K562 (cell line): ENCODE data around the gene NQO2. TPM values are rescaled to one million over a fixed set of nuclear protein-coding genes. Genes with fewer than 3 reads are reported as not detected.
A peak's percentile ranks its signal among the peaks of the same experiment; 100 is the strongest.

Source experiments
- EP300 ChIP-seq: IDR thresholded peaks from 2 replicates; pipeline ENCODE4 v1.6.1; 2012; ENCODE audit warnings: low read length, improper control_type of control experiment
- IFI16 ChIP-seq: fragments of 250-450 bp; sonication (Bioruptor Pico); IDR thresholded peaks from 2 replicates; pipeline ENCODE4 v2.1.2; 2022; ENCODE audit warnings: mild to moderate bottlenecking, inconsistent platforms
- MCM7 ChIP-seq, 2 experiments: fragments of 450-650 bp; IDR thresholded peaks; 2 replicates each; pipeline ENCODE4 v1.6.1; 2016 to 2018
- NR4A1 ChIP-seq, 2 experiments: fragments of 250-450 bp in 1 of 2; fragments of 450-650 bp in 1 of 2; sonication (Bioruptor Pico) in 1 of 2; IDR thresholded peaks; 2 replicates each; pipeline versions ENCODE4 v1.4.0 to v1.6.1; 2016 to 2020; ENCODE audit warnings: mild to moderate bottlenecking in 2 of 2, missing compliant biosample characterization in 1 of 2, missing genetic modification characterization in 1 of 2, moderate library complexity in 1 of 2
- SETDB1 ChIP-seq: IDR thresholded peaks from one replicate; pipeline ENCODE4 v1.6.1; 2012; ENCODE audit warnings: low read length, control low read depth, inconsistent platforms
- SRSF1 ChIP-seq: fragments of 200-400 bp; formaldehyde crosslinking; IDR thresholded peaks from 2 replicates; pipeline ENCODE4 v1.6.1; 2017; ENCODE audit warnings: mild to moderate bottlenecking, low read depth, low read length, moderate library complexity
- SRSF7 ChIP-seq: fragments of 200-400 bp; formaldehyde crosslinking; optimal IDR thresholded peaks from 2 replicates; pipeline ENCODE3; 2017; ENCODE audit warnings: mild to moderate bottlenecking, low read depth, low read length
- STAT5A ChIP-seq: IDR thresholded peaks from 2 replicates; pipeline ENCODE4 v1.6.1; 2012; ENCODE audit warnings: low read length, inconsistent platforms, borderline replicate concordance
- ZBTB9 ChIP-seq: fragments of 450-650 bp; formaldehyde crosslinking; IDR thresholded peaks from 2 replicates; pipeline ENCODE4 v1.4.0; 2020; ENCODE audit warnings: mild to moderate bottlenecking, moderate library complexity
- ZFP91 ChIP-seq: sonication (generic); formaldehyde crosslinking; IDR thresholded peaks from 2 replicates; pipeline ENCODE4 v1.8.0; 2022; ENCODE audit warnings: mild to moderate bottlenecking, missing genetic modification reagents
- ZKSCAN3 ChIP-seq: fragments of 250-450 bp; sonication (Bioruptor Pico); IDR thresholded peaks from 2 replicates; pipeline ENCODE4 v1.4.0; 2020
- ZNF347 ChIP-seq: fragments of 450-650 bp; formaldehyde crosslinking; IDR thresholded peaks from 2 replicates; pipeline ENCODE4 v1.4.0; 2020; ENCODE audit warnings: low read depth, mild to moderate bottlenecking, moderate library complexity
- ZNF449 ChIP-seq: fragments of 250-450 bp; sonication (Bioruptor Pico); IDR thresholded peaks from 2 replicates; pipeline ENCODE4 v1.8.0; 2022; ENCODE audit warnings: moderate library complexity, mild to moderate bottlenecking, inconsistent platforms
- ZNF76 ChIP-seq: fragments of 250-450 bp; sonication (Bioruptor Pico); IDR thresholded peaks from 2 replicates; pipeline ENCODE4 v1.4.0; 2020; ENCODE audit warnings: mild to moderate bottlenecking, moderate library complexity, borderline replicate concordance
- polyA plus RNA-seq, 8 experiments: library from polyadenylated mRNA; depleted of rRNA in 4 of 8; stranded (reverse) in 5 of 8; unstranded in 3 of 8; fragments of >200 nt; fragmentation: Nextera tagmentation in 2 of 8; fragmentation: Illumina TruSeq in 1 of 8; extraction: Ambion mirVana in 2 of 8; extraction: Trizol in 1 of 8; gene quantifications; 2 replicates each; pipeline versions ENCODE4 v1.2.1 to v1.2.3, GENCODE V29; 2011 to 2014; ENCODE audit warnings: inconsistent platforms in 1 of 8, missing spikeins in 1 of 8
- total RNA-seq, 7 experiments: library from RNA; depleted of rRNA in 6 of 7; stranded (reverse); fragments of >200 nt in 6 of 7; fragmentation: Illumina TruSeq in 2 of 7; extraction: Trizol in 2 of 7; gene quantifications; 2 replicates each; pipeline versions ENCODE4 v1.2.1 to v1.2.3, GENCODE V29; 2011 to 2021; ENCODE audit warnings: low replicate concordance in 1 of 7
- TF ChIP-seq, protein P1 (sequence below): fragments of 450-650 bp; formaldehyde crosslinking; IDR thresholded peaks from 2 replicates; pipeline ENCODE4 v1.4.0; 2020; ENCODE audit warnings: mild to moderate bottlenecking, moderate library complexity
- TF ChIP-seq, protein P2 (sequence below): sonication (generic); formaldehyde crosslinking; IDR thresholded peaks from 2 replicates; pipeline ENCODE4 v1.8.0; 2023; ENCODE audit warnings: mild to moderate bottlenecking, missing genetic modification reagents
- TF ChIP-seq, protein P3 (sequence below): IDR thresholded peaks from 2 replicates; pipeline ENCODE4 v1.6.1; 2011; ENCODE audit not compliant: insufficient read length; ENCODE audit errors: extremely low read depth

The NQO2 gene
- total and polyA plus RNA-seq, 9 of the 15 experiments (the other 6 are each of a cell fraction or from before 2014, with no cell fraction given) = 54.6 to 214 (median 116) TPM

DNA sequence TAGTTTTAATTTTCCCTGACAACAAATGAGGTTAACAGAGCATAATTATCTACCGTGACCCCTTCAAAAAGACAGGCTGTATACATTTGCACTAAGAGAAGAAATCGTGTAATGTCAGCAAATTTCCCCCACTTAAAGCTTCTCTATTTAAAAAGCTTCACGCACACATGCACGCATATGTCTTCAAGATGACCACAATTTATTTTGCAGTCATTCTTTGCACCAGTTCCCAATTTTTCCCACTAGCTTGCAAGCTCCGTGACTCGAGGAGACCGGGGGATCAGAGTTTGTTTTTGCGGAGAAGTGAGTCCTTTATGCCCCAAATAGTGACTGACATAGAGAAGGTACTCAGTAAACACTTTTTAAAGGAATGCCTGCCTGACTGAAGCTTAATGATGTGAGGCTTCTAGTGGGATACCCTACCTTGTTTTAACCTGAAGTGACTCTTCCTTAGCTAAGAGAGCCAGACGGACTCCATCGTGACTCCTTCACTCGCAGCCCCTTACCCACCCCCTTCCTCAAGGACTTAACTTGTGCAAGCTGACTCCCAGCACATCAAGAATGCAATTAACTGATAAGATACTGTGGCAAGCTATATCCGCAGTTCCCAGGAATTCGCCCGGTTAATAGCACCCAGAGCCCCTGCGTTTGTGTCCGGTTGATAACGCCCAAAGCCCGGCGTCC, 9.3 kb upstream of the NQO2 start (continued):
- TF ChIP-seq ZNF449 (CRISPR knock-in tag) (no peak), SRSF7 (no peak), ZNF347 (CRISPR knock-in tag) (no peak), ZKSCAN3 (CRISPR knock-in tag) (no peak), EP300 (peak; percentile 97), IFI16 (CRISPR knock-in tag) (0 out of 2 replicates have a peak, but pooled peaks have one; percentile 69), ZFP91 (no peak), MCM7 (IDR thresholded peaks at IDR 0.05) (no peak), NR4A1 (CRISPR knock-in tag; IDR thresholded peaks at IDR 0.05) (peak; percentile 61; the same call in 1 of the 2 replicates), NR4A1 (tag; IDR thresholded peaks at IDR 0.05) (peak; percentile 99), ZNF76 (CRISPR knock-in tag) (peak; percentile 83; the same call in 1 of the 2 replicates), STAT5A (peak; percentile 88), ZBTB9 (CRISPR knock-in tag) (peak; percentile 96), SRSF1 (no peak), SETDB1 (no peak)
- TF ChIP-seq, protein P1, sequence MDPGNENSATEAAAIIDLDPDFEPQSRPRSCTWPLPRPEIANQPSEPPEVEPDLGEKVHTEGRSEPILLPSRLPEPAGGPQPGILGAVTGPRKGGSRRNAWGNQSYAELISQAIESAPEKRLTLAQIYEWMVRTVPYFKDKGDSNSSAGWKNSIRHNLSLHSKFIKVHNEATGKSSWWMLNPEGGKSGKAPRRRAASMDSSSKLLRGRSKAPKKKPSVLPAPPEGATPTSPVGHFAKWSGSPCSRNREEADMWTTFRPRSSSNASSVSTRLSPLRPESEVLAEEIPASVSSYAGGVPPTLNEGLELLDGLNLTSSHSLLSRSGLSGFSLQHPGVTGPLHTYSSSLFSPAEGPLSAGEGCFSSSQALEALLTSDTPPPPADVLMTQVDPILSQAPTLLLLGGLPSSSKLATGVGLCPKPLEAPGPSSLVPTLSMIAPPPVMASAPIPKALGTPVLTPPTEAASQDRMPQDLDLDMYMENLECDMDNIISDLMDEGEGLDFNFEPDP = peak; percentile 53; the same call in 1 of the 2 replicates
- TF ChIP-seq, protein P2, sequence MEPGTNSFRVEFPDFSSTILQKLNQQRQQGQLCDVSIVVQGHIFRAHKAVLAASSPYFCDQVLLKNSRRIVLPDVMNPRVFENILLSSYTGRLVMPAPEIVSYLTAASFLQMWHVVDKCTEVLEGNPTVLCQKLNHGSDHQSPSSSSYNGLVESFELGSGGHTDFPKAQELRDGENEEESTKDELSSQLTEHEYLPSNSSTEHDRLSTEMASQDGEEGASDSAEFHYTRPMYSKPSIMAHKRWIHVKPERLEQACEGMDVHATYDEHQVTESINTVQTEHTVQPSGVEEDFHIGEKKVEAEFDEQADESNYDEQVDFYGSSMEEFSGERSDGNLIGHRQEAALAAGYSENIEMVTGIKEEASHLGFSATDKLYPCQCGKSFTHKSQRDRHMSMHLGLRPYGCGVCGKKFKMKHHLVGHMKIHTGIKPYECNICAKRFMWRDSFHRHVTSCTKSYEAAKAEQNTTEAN (CRISPR knock-in tag) = no peak
- TF ChIP-seq, protein P3, sequence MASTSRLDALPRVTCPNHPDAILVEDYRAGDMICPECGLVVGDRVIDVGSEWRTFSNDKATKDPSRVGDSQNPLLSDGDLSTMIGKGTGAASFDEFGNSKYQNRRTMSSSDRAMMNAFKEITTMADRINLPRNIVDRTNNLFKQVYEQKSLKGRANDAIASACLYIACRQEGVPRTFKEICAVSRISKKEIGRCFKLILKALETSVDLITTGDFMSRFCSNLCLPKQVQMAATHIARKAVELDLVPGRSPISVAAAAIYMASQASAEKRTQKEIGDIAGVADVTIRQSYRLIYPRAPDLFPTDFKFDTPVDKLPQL = no peak
